Chondrocyte (in vitro differentiated cells): Measurements from ENCODE around the gene NPLOC4. TPM values are rescaled to one million over a fixed set of nuclear protein-coding genes. Genes with fewer than 3 reads are reported as not detected.

ENCODE experiments used
- DNase-seq: peaks from one replicate; pipeline ENCODE4 v3.0.0; 2021; ENCODE audit warnings: mixed read lengths, low spot score
- H3K27ac Mint-ChIP-seq: one replicate; pipeline ENCODE4 v1.8.0; 2021; ENCODE audit warnings: mild to moderate bottlenecking, moderate library complexity, mixed read lengths; ENCODE audit not compliant: unreplicated experiment
- H3K27me3 Mint-ChIP-seq: 2 replicates; pipeline ENCODE4 v1.8.0; 2021; ENCODE audit warnings: low read depth, mixed read lengths
- H3K36me3 Mint-ChIP-seq: 2 replicates; pipeline ENCODE4 v1.8.0; 2021; ENCODE audit warnings: low read depth, mixed read lengths
- H3K4me1 Mint-ChIP-seq: 2 replicates; pipeline ENCODE4 v1.8.0; 2021; ENCODE audit warnings: low read depth, mild to moderate bottlenecking, mixed read lengths
- H3K4me3 Mint-ChIP-seq: one replicate; pipeline ENCODE4 v1.8.0; 2021; ENCODE audit warnings: mild to moderate bottlenecking, moderate library complexity, mixed read lengths; ENCODE audit not compliant: unreplicated experiment
- H3K9me3 Mint-ChIP-seq: 2 replicates; pipeline ENCODE4 v1.8.0; 2021; ENCODE audit warnings: low read depth, mixed read lengths
- CTCF ChIP-seq: fragments of 200-600 bp; sonication (generic); IDR thresholded peaks from 2 replicates; pipeline ENCODE4 v1.5.0; 2021; ENCODE audit warnings: antibody characterized with exemption, mild to moderate bottlenecking, moderate library complexity
- long read RNA-seq: library from polyadenylated mRNA; stranded (forward); transcript quantifications from one replicate; pipeline ENCODE4 v2.0.0, GENCODE V29; 2021
- total RNA-seq: library from RNA; stranded (reverse); gene quantifications from 3 replicates; pipeline ENCODE4 v1.2.1, GENCODE V29; 2021

The NPLOC4 gene
- total RNA-seq: 104 to 118 TPM (median 110 TPM) in 3 replicates
- long read RNA-seq, full-length matches to known transcripts: 145 of 203 reads
- long read RNA-seq, partial matches to known transcripts: 10 of 203 reads
- long read RNA-seq, other reads (novel, unspliced or antisense): 48 of 203 reads

- peak within 1 kb of the TSS; percentile 97 for H3K27ac Mint-ChIP-seq
- TF ChIP-seq CTCF: no peak
- H3K4me1 Mint-ChIP-seq: peaks cover 23% of the 10 kb centered on the region
- no peaks in the 10 kb centered on the region for H3K27me3 Mint-ChIP-seq
- no peaks in the 10 kb centered on the region for H3K9me3 Mint-ChIP-seq
- peak; percentile 95 for DNase-seq
- peaks cover 2% of the 10 kb centered on the region for H3K36me3 Mint-ChIP-seq
- peak within 1 kb of the TSS; percentile 92 for H3K4me3 Mint-ChIP-seq
Measured at GRCh38 chr17:81636505-81637288, at the start of gene NPLOC4, which contains the start of gene TSPAN10. Gene NPLOC4 (minus strand): TSS chr17:81637112. CDS start chr17:81636930, 182 bp downstream. Gene TSPAN10 (plus strand): TSS chr17:81637196. CDS start chr17:81642413, 5,217 bp downstream.

- Mint-ChIP-seq H3K27ac (no peak overlapping the region), H3K27me3 (no peaks in the 10 kb centered on the region), H3K4me3 (no peak overlapping the region), H3K36me3 (peaks cover 18% of the 10 kb centered on the region), H3K9me3 (no peaks in the 10 kb centered on the region), H3K4me1 (peaks cover 30% of the 10 kb centered on the region)
- no peak for DNase-seq
- no peak for TF ChIP-seq CTCF
Measured at GRCh38 chr17:81686614-81687013, 49.7 kb upstream of the NPLOC4 start.

GRCh38 chr17:81685108-81685507 is 48.2 kb upstream of the NPLOC4 start:
- Mint-ChIP-seq H3K4me3 (peak overlapping the region; percentile 89), H3K27me3 (no peaks in the 10 kb centered on the region), H3K9me3 (no peaks in the 10 kb centered on the region), H3K27ac (peak overlapping the region; percentile 96), H3K36me3 (peaks cover 15% of the 10 kb centered on the region), H3K4me1 (peaks cover 33% of the 10 kb centered on the region)
- no peak for DNase-seq
- TF ChIP-seq CTCF: no peak

- Mint-ChIP-seq H3K36me3 (peaks cover 13% of the 10 kb centered on the region), H3K4me1 (peaks cover 33% of the 10 kb centered on the region), H3K27me3 (no peaks in the 10 kb centered on the region), H3K9me3 (no peaks in the 10 kb centered on the region), H3K4me3 (peak overlapping the region; percentile 89), H3K27ac (peak overlapping the region; percentile 96)
- no peak for TF ChIP-seq CTCF
- DNase-seq: no peak
Measured at GRCh38 chr17:81684442-81684911, 47.6 kb upstream of the NPLOC4 start.

GRCh38 chr17:81683584-81684441 is 46.9 kb upstream of the NPLOC4 start, which contains the start of the genes ARL16 and HGS:
Gene ARL16 (minus strand): TSS chr17:81683797. CDS start chr17:81683753, 44 bp downstream.
Gene HGS (plus strand): TSS chr17:81684011. CDS start chr17:81684067, 56 bp downstream.
- no peaks in the 10 kb centered on the region for H3K27me3 Mint-ChIP-seq
- DNase-seq: peak; percentile 99
- H3K36me3 Mint-ChIP-seq: peaks cover 10% of the 10 kb centered on the region
- no peaks in the 10 kb centered on the region for H3K9me3 Mint-ChIP-seq
- H3K4me3 Mint-ChIP-seq: peak within 1 kb of the TSS; percentile 89
- no peak for TF ChIP-seq CTCF
- H3K4me1 Mint-ChIP-seq: peaks cover 33% of the 10 kb centered on the region
- H3K27ac Mint-ChIP-seq: peak within 1 kb of the TSS; percentile 96
